Fibroblast of skin of abdomen (primary cell): ENCODE data around the gene CCSER2. TPM values are rescaled to one million over a fixed set of nuclear protein-coding genes. Genes with fewer than 3 reads are reported as not detected.
"Not testable (repeated sequence)": the region's sequence is repeated elsewhere in the genome, so short reads cannot be mapped to it uniquely, and the experiment has no call there.

Source experiments
- DNase-seq: peaks from one replicate; pipeline ENCODE4 v3.0.0-alpha.2; 2013
- polyA plus RNA-seq, 2 experiments: library from polyadenylated mRNA; unstranded; fragments of 120-200 nt; gene quantifications; one replicate each; pipeline ENCODE4 v1.2.1, GENCODE V29; 2013; ENCODE audit not compliant: insufficient read length in 2 of 2

Gene CCSER2
- polyA plus RNA-seq (2013, experiment 1 of 2; ENCODE audit: insufficient read length), result 31.1 TPM
- 31.0 TPM for polyA plus RNA-seq (2013, experiment 2 of 2; ENCODE audit: insufficient read length)

- peak; percentile 91 for DNase-seq
These were observed at the start of gene CCSER2 for GRCh38 chr10:84328418-84329195. TSS of gene CCSER2 (plus strand) at chr10:84328589. CDS start at chr10:84371053, 42,464 bp downstream.

- DNase-seq, result not testable (repeated sequence)
These were observed 48.4 kb upstream of the CCSER2 start for GRCh38 chr10:84279876-84280475.

- DNase-seq, result no peak
These were observed 41.7 kb upstream of the CCSER2 start for GRCh38 chr10:84286695-84287094.

GRCh38 chr10:84288151-84288550 lies 40.2 kb upstream of the CCSER2 start:
- DNase-seq, result no peak

GRCh38 chr10:84289521-84290200 lies 38.7 kb upstream of the CCSER2 start:
- DNase-seq, result no peak

- no peak for DNase-seq
These were observed 38.2 kb upstream of the CCSER2 start for GRCh38 chr10:84290235-84290634.

- peak; percentile 31 for DNase-seq
These were observed 37.0 kb upstream of the CCSER2 start for GRCh38 chr10:84291384-84291783.

- DNase-seq, result no peak
These were observed 35.9 kb upstream of the CCSER2 start for GRCh38 chr10:84292502-84292901.

- no peak for DNase-seq
These were observed 35.2 kb upstream of the CCSER2 start for GRCh38 chr10:84293171-84293570.

- no peak for DNase-seq
These were observed 34.8 kb upstream of the CCSER2 start for GRCh38 chr10:84293574-84294016.

GRCh38 chr10:84294766-84295447 lies 33.5 kb upstream of the CCSER2 start:
- DNase-seq, result no peak

- peak; percentile 4 for DNase-seq
These were observed 32.1 kb upstream of the CCSER2 start for GRCh38 chr10:84296091-84296981.

- DNase-seq, result no peak
These were observed 30.3 kb upstream of the CCSER2 start for GRCh38 chr10:84298057-84298456.

GRCh38 chr10:84302223-84302622 lies 26.2 kb upstream of the CCSER2 start:
- DNase-seq, result no peak

GRCh38 chr10:84306751-84307384 lies 21.5 kb upstream of the CCSER2 start:
- no peak for DNase-seq

GRCh38 chr10:84308021-84308420 lies 20.4 kb upstream of the CCSER2 start:
- no peak for DNase-seq

- peak; percentile 30 for DNase-seq
These were observed 19.7 kb upstream of the CCSER2 start for GRCh38 chr10:84308481-84309304.

- no peak for DNase-seq
These were observed 17.9 kb upstream of the CCSER2 start for GRCh38 chr10:84310470-84310869.

GRCh38 chr10:84311576-84311975 lies 16.8 kb upstream of the CCSER2 start:
- DNase-seq, result no peak

- DNase-seq, result no peak
These were observed 15.6 kb upstream of the CCSER2 start for GRCh38 chr10:84312816-84313215.
